GM08714 (cell line): ENCODE data around the gene CCL7.

Source experiments
- H3K4me3 ChIP-seq: fragments of 200-500 bp; sonication (Bioruptor generic); 2 replicates; pipeline ENCODE4 v1.5.1; 2014; ENCODE audit warnings: mild to moderate bottlenecking, low read length, inconsistent platforms
- ZNF274 ChIP-seq: IDR thresholded peaks from 2 replicates; pipeline ENCODE4 v1.6.1; 2012; ENCODE audit warnings: mild to moderate bottlenecking, low read depth, low read length

Gene CCL7

GRCh38 chr17:34290586-34290985 lies 20.6 kb downstream of the CCL7 start:
- TF ChIP-seq ZNF274: no peak
- no peak overlapping the region for H3K4me3 ChIP-seq

DNA sequence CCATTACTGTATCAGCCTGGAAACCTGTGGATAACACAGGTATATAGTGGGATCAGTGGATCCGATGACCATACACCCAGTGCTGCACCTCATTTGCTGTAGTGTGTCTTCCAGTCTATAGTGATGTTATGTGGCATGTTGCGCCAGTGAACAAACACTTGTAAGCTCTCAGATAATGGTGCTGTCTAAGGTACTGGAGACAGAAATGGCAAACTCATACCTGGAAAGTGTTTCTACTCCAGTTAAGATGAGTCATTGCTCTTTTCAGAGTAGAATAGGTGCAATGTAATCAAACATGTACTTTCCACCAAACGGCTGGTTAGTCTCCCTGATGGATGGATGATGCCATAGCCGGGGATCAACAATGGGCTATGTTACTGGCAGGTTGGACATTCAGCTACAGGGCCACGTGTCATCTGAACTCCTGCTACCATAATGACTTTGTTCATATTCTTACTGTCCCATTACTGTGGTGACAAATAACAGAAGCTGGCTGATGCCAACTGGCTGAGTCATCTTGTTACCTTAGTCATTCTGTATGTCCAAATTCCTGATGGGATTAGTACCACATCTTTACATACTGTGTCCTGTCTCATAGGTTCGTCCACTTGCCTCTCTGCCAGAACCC lies 21.8 kb downstream of the CCL7 start:
- H3K4me3 ChIP-seq: no peak overlapping the region
- TF ChIP-seq ZNF274: no peak

GRCh38 chr17:34299027-34299426 lies 29.0 kb downstream of the CCL7 start:
- H3K4me3 ChIP-seq: no peak overlapping the region
- TF ChIP-seq ZNF274: no peak

GRCh38 chr17:34299956-34300577 lies 30.0 kb downstream of the CCL7 start:
- no peak for TF ChIP-seq ZNF274
- H3K4me3 ChIP-seq: no peak overlapping the region

- TF ChIP-seq ZNF274: no peak
These were observed 30.8 kb downstream of the CCL7 start for GRCh38 chr17:34300652-34301370.

DNA sequence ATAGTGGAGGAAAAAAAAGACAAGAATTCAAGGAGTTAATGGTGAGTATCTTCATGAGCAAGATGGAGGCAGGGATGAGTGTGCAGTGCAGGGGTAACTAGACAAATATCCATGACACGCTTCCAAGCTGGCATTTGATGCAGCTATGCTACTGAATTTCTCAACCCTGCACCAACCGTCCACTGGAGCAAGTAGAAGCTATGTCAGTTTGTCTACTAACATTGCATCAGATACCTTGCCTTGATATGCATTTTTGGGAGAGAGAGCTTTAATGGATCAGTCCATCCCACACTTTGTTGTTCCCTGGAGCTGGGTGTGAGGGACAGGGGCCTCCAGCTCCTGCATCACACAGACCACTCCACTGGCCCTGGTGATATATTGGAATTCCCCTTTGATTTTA lies 32.0 kb downstream of the CCL7 start:
- TF ChIP-seq ZNF274: no peak
- H3K4me3 ChIP-seq: no peak overlapping the region

More at GRCh38 chr17:34300652-34301370, 30.8 kb downstream of the CCL7 start:
- no peak overlapping the region for H3K4me3 ChIP-seq

- no peak overlapping the region for H3K4me3 ChIP-seq
- TF ChIP-seq ZNF274: no peak
These were observed 32.6 kb downstream of the CCL7 start for GRCh38 chr17:34302636-34303035.

- no peak overlapping the region for H3K4me3 ChIP-seq
- no peak for TF ChIP-seq ZNF274
These were observed 33.6 kb downstream of the CCL7 start for GRCh38 chr17:34303606-34304005.

DNA sequence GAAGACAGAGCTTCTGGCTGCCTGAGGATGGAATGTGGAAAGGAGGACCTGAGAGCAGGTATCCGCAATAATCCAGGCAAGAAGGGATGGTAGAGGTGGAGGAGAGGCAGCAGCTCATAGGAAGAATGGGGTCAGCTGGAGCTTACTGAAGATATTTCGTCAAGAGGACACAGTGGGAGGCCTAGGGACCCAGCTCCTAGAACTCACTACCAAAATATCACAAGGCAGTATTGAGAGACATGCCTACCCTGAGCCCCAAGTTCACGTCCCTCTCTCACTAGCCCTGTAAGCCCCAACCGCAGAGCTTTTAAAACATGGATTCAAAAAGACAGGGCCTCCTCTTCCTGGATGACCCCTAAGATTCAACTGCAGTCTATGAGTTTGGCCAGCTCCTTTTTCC lies 35.0 kb downstream of the CCL7 start:
- no peak overlapping the region for H3K4me3 ChIP-seq
- no peak for TF ChIP-seq ZNF274

- no peak overlapping the region for H3K4me3 ChIP-seq
- TF ChIP-seq ZNF274: no peak
These were observed 35.6 kb downstream of the CCL7 start for GRCh38 chr17:34305606-34306005.

- no peak for TF ChIP-seq ZNF274
- no peak overlapping the region for H3K4me3 ChIP-seq
These were observed 36.4 kb downstream of the CCL7 start for GRCh38 chr17:34306466-34306865.

GRCh38 chr17:34307110-34307509 lies 37.1 kb downstream of the CCL7 start:
- no peak for TF ChIP-seq ZNF274
- H3K4me3 ChIP-seq: no peak overlapping the region

DNA sequence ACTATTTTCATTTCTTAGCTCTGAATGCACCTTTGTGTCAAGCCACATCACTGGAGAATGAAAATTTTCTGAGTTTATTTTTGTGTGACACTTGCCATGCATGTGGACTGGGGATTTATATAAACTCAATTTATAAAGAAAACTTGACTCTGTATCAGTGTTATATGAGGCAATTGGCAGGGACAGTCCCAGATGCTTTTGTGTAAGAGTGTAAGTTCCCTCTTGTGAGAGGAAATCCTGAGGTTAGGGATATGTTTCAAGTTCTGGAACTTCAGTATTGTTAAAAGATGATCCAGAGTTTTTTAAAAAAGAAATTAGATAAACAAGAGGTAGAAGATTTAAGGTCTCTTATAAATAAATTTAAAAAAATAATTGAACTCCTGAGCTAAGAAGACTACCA lies 38.4 kb downstream of the CCL7 start:
- TF ChIP-seq ZNF274: no peak
- no peak overlapping the region for H3K4me3 ChIP-seq

DNA sequence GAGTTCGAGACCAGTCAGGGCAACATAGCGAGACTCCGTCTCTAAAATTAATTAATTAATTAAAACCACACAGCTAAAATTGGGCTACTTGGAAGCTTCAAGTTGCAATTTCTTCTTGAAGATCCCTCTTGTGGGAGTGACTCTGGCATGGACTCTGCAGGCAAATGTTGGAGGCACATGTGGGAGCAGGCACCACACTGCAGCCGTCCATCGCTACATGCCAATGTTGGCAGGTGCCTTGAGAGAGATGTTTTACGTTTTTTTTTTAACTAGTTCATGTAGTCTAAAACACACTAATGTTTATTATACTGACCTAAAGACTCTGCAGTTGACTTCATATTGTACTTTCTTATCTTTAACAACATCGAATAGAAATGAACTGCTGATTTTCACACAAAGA lies 41.3 kb downstream of the CCL7 start:
- TF ChIP-seq ZNF274: no peak
- no peak overlapping the region for H3K4me3 ChIP-seq

DNA sequence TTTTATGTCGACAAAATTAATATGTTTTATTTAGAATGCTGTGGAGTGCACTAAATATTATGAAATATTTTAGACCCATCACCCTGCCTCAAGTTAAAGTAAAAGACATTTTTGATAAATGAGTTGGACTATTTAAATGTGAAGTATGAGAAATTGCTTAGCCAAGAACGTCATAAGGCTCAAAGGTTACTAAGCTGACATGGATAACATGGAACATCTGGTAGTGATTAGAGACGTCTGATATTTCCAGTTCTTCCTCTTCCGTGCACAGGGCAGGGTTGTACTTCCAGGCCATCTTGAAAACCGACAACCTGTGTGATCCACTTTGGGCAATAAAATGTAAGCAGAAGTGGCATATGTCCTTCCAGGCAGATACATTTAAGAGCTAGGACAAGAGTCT lies 42.1 kb downstream of the CCL7 start:
- no peak overlapping the region for H3K4me3 ChIP-seq
- no peak for TF ChIP-seq ZNF274

- H3K4me3 ChIP-seq: no peak overlapping the region
- TF ChIP-seq ZNF274: no peak
These were observed 43.1 kb downstream of the CCL7 start for GRCh38 chr17:34313164-34313563.
